NCI-H82 treated with DMSO at 0.1 percent for 48 hours (cell line): Measurements from ENCODE around the gene ATRN.
"Not testable (repeated sequence)": the region's sequence is repeated elsewhere in the genome, so short reads cannot be mapped to it uniquely, and the experiment has no call there.

ENCODE experiments used
- DNase-seq: peaks from one replicate; lab custom pipeline; 2025; ENCODE audit not compliant: unreplicated experiment; lab: John Stamatoyannopoulos, UW

Gene ATRN

GRCh38 chr20:3470627-3471396, at the start of gene ATRN:
ATRN (plus strand) TSS chr20:3471018; CDS start chr20:3471108, 90 bp downstream.
- peak; percentile 52 for DNase-seq

GRCh38 chr20:3421985-3422384, 48.8 kb upstream of the ATRN start:
- DNase-seq: no peak

GRCh38 chr20:3423126-3423525, 47.7 kb upstream of the ATRN start:
- DNase-seq: no peak

GRCh38 chr20:3426766-3427165, 44.1 kb upstream of the ATRN start:
- DNase-seq: not testable (repeated sequence)

DNA sequence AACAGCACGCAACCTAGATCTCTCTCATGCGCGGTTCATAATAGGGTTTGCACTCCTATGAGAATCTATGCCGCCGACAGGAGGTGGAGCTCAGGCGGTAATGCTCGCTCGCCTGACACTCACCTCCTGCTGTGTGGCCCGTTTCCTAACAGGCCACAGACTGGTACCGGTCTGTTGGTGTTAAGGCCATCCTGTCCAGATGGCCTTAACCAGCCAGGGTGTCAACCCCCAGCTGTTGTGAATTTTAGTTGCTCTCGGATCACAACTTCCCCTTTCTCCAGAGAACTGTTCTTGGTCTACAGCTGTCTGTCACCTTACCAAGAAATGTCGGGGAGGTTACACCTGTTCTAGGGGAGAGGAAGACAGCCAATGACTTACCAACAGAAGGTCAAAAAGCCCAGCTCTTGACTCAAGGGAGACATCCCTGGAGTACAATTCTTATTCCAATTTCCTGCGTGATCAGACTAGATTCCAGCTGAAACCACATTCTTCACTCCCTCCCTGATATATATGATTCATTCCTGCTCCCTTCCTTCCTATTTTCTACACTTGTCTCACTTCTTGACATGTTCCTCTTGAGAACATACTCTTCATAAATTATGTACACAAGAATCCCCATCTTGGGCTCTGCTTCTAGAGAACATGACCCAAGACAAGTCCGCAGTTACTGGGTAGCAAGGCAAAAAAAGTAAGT, 40.3 kb upstream of the ATRN start:
- DNase-seq: no peak

GRCh38 chr20:3431109-3431508, 39.7 kb upstream of the ATRN start:
- DNase-seq: no peak

- no peak for DNase-seq
Observed at GRCh38 chr20:3432844-3433243, 38.0 kb upstream of the ATRN start.

DNA sequence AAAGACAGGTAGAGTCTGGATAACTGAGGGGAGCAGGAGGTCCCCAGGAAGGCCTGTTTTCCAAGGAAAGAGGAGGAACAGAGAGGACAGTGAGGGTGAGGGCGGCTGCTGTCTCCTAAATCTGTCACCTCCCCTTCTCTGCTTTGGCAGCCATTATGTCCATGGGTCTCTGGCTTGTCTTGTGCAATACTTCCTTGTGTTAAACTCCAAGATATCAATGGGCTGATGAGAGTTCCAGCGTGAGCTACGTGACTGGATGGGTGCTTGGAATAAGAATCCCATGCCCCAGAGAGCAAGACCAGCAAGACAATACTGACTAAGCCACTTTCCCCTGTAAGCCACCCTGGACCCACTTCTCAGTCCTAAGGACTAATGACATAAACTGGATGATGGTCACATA, 37.1 kb upstream of the ATRN start:
- no peak for DNase-seq

DNA sequence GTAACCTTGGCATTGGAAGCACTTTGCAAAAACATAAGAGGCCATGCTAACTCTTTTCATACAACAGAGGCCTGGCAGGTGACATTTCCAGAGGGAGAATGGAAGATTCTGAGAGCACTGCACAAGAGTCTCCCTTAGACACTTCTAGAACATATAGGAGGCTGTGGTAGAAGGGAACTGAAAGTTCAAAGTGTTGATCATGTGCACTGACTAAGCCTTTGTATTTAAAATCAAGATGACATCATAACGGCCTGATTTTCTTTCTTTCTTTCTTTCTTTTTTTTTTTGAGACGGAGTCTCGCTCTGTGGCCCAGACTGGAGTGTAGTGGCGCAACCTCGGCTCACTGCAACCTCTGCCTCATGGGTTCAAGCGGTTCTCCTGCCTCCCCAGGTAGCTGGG, 36.6 kb upstream of the ATRN start:
- no peak for DNase-seq

DNA sequence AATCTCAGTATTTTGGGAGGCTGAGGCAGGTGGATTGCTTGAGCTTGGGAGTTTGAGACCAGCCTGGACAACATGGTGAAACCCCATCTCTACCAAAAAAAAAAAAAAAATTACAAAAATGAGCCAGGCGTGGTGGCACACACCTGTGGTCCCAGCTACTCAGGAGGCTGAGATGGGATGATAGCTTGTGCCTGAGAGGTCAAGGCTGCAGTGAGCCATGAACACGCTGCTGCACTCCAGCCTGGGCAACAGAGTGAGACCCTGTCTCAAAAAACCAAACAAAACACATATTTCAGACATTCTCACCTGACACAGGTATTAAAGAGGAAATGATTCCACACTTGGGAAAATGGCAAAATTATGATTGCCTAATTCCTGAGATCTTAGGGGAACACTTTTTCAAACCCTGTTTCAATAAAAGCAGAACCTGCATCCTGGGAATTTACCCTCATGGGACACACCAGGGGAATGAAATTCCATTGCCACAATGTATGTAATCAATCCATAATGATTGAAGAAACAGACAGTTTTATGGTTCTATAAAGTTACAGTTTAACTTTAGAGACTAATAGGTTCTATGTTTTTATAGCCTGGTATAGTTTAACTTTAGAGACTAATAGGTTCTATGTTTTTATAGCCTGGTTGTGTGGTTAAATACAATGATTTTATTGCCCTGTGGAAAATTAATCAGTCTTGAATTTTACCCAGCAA, 33.8 kb upstream of the ATRN start:
- DNase-seq: no peak

DNA sequence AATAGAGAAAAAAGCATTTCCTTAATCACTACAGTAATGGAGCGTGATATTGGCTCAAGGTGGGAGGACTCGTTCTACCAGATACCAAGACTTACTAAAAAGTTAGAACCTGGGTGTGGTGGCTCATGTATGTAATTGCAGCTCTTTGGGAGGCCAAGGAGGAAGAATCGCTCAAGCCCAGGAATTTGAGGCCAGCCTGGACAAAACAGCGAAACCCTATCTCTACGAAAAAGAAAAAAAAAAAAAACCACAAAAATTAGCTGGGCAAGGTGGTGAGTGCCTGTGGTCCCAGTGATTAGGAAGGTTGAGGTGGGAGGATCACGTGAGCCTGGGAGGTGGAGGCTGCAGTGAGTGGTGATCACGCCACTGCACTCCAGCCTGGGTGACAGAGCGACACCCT, 24.0 kb upstream of the ATRN start:
- DNase-seq: no peak

GRCh38 chr20:3447321-3447720, 23.5 kb upstream of the ATRN start:
- DNase-seq: no peak

- DNase-seq: no peak
Observed at GRCh38 chr20:3449319-3449718, 21.5 kb upstream of the ATRN start.

DNA sequence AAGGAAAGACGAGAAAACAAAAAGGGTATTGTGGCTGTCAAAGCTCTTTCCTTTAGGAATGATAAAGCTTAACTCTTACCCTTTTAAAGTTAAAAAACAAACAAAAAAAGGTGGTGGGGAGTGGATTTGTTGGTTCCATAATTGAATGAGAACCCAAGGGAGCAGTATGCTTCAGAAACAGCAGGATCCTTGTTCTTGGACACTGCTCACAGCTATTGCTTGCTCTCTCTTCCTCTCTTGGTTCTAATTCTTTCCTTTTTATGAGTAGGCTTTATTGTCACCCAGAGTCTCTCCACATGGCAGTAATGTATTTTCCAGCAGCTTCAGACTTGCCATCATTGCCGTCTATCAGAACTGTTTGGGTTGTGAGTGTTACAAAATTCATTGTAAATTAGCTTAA, 18.7 kb upstream of the ATRN start:
- DNase-seq: no peak

DNA sequence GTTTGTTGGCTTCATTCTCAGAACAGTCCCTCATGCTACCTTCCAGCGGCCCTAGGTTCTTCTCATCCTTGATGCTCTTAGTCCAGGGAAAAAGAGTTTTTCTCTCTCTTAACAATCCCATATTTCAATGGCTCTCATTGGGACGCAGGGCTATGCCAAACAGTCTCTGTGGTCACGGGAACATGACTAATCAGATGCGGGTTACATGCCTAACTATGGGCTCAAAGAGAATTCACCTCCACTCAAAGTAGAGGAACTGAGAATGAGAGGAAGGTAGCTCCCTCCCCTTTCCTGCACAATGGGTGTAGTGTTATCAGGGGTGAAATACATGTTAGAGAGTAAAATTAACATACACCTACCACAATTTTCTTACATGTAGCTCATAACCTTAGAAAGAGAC, 18.1 kb upstream of the ATRN start:
- DNase-seq: no peak

DNA sequence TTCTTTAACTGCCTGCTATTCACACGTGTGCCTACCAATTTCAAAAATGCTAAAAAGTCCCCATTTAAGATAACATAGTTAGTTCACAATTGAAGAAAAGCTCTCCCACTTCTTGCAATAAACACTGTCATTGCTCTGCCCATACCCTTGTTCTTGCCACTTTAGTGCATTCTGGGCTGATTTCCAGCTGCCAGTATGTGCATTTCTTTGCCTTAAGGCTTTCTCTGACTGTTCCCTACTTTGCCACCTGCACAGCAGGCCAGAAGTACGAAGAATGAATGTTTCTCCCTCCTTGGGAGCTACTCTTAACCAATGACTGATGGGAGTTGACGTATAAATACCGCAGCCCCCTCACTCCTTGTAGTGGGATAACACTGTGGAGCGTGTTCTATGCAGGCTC, 16.0 kb upstream of the ATRN start:
- DNase-seq: no peak

GRCh38 chr20:3456648-3457047, 14.2 kb upstream of the ATRN start:
- DNase-seq: no peak

DNA sequence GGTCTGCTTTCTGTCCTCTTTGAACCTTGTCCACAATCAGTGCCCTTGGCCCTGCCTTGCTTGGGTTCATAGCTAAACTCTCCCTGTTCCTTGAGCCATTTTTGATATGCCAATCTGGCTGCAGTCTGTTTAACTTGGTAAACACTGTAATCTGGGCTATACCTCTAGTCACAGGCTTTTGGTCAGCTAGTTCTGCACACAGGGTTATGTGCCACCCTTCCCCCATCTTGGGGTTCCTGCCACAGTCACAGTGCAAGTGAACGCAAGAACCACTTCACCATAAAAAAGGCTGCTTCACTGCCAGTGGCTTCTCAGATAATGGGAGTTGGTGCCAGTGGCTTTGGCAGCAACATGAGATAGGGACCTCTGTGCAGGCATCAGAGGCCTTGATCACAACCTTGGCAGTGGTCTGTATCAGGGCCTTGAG, 10.9 kb upstream of the ATRN start:
- no peak for DNase-seq

DNA sequence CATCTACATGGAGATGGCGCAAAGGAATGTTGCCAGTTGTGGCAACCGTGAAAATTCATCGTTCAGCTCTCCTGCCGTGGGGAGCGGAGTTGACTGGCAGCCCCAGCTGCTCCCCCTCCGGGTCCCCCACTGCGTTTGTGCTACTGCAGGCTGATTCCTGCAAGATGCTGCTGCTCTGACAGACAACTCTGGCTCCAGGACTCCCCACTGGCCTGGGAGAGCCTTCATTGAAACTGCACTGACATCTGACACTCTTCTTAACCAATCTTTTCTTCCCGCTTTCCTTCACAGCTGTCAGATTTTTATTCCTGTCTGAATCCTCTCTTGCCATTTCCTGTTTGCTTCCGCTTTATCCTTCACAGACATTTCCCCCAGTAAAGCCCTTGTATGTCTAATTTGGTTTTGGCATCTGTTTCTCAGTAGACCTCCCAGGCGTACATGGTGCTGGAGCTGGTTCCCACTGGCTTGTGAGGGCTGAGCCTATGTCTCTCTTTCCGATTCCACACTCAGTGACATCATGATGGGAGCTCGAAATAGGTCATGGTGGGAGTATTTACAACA, 9.5 kb upstream of the ATRN start:
- no peak for DNase-seq

DNA sequence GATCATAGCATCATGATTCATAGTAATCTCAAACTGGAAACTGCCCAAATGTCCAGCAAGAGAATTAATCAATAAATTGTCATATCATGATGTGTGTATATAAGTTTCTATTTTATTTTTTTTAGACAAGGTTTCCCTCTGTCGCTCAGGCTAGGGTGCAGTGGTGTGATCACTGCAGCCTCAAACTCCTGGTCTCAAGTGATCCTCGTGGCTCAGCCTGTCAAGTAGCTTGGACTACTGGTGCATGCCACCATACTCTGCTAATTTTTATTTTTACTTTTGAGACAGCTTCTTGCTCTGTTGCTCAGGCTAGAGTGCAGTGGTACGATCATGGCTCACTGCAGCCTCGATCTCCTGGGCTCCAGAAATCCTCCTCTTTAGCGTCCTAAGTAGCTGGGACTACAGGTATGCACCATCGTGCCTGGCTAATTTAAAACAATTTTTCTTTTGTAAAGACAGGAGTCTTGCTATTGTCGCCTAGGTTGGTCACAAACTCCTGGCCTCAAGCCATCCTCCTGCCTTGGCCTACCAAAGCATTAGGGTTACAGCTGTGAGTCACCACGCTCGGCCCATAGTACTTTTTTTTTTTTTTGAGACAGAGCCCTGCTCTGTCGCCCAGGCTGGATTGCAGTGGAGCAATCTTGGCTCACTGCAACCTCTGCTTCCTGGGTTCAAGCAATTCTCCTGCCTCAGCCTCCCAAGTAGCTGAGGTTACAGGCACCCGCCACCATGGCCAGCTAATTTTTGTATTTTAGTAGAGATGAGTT, 8.7 kb upstream of the ATRN start:
- no peak for DNase-seq

GRCh38 chr20:3464166-3464565, 6.7 kb upstream of the ATRN start:
- DNase-seq: no peak
